ENCODE data around the gene LASP1.

DNA sequence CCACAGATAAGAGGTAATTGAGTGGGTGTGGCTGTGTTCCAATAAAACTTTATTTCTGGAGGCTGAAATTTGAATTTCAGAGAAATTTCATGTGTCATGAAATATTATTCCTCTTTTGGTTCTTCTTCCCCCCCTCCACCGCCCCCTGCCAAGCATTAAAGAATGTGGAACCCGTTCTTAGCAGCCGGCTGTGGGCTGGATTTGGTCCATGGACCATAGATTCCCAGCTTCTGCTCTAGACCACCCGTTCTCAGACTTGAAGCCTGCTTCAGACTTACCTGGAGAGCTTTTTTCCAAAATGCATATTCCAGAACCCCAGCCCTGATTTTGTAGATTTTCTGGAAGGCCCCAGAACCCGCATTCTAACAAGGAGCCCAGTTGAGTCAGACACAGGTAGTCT is 40.5 kb downstream of the LASP1 start:
- TF ChIP-seq, protein P1, sequence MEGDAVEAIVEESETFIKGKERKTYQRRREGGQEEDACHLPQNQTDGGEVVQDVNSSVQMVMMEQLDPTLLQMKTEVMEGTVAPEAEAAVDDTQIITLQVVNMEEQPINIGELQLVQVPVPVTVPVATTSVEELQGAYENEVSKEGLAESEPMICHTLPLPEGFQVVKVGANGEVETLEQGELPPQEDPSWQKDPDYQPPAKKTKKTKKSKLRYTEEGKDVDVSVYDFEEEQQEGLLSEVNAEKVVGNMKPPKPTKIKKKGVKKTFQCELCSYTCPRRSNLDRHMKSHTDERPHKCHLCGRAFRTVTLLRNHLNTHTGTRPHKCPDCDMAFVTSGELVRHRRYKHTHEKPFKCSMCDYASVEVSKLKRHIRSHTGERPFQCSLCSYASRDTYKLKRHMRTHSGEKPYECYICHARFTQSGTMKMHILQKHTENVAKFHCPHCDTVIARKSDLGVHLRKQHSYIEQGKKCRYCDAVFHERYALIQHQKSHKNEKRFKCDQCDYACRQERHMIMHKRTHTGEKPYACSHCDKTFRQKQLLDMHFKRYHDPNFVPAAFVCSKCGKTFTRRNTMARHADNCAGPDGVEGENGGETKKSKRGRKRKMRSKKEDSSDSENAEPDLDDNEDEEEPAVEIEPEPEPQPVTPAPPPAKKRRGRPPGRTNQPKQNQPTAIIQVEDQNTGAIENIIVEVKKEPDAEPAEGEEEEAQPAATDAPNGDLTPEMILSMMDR (IDR thresholded peaks at IDR 0.05) = no peak
- no peak for TF ChIP-seq POLR2A (IDR thresholded peaks at IDR 0.05)
